HFF-Myc (cell line): Measurements from ENCODE around the gene ZCCHC24.

Experiments used
- DNase-seq: peaks from one replicate; pipeline ENCODE4 v3.0.0-alpha.2; 2011; ENCODE audit warnings: low read depth; ENCODE audit errors: extremely low read depth
- H3K4me3 ChIP-seq: replicated peaks from 2 replicates; pipeline ENCODE4 v1.5.1; 2011; ENCODE audit warnings: low read depth, mild to moderate bottlenecking, control low read depth, low read length
- CTCF ChIP-seq: IDR thresholded peaks from 2 replicates; pipeline ENCODE4 v1.5.1; 2012; ENCODE audit warnings: mild to moderate bottlenecking, low read depth, low read length, control low read depth; ENCODE audit errors: missing control alignments

ZCCHC24 gene

GRCh38 chr10:79468015-79468560 lies 22.7 kb upstream of the ZCCHC24 start:
- no peak for TF ChIP-seq CTCF
- H3K4me3 ChIP-seq, result no peak overlapping the region
- DNase-seq, result no peak

- TF ChIP-seq CTCF, result no peak
- no peak overlapping the region for H3K4me3 ChIP-seq
- DNase-seq, result no peak
These were observed 19.9 kb upstream of the ZCCHC24 start for GRCh38 chr10:79465341-79465740.

- H3K4me3 ChIP-seq, result no peak overlapping the region
- no peak for DNase-seq
- TF ChIP-seq CTCF, result no peak
These were observed 18.4 kb upstream of the ZCCHC24 start for GRCh38 chr10:79463578-79464496.

- no peak overlapping the region for H3K4me3 ChIP-seq
- DNase-seq, result no peak
- TF ChIP-seq CTCF, result no peak
These were observed 15.3 kb upstream of the ZCCHC24 start for GRCh38 chr10:79460687-79461086.

- no peak overlapping the region for H3K4me3 ChIP-seq
- no peak for TF ChIP-seq CTCF
- DNase-seq, result no peak
These were observed 13.8 kb upstream of the ZCCHC24 start for GRCh38 chr10:79459243-79459642.

- DNase-seq, result no peak
- H3K4me3 ChIP-seq, result no peak overlapping the region
- TF ChIP-seq CTCF, result no peak
These were observed 13.1 kb upstream of the ZCCHC24 start for GRCh38 chr10:79458483-79458882.
